ENCODE results near the gene ZNF185.

The ZNF185 gene

DNA sequence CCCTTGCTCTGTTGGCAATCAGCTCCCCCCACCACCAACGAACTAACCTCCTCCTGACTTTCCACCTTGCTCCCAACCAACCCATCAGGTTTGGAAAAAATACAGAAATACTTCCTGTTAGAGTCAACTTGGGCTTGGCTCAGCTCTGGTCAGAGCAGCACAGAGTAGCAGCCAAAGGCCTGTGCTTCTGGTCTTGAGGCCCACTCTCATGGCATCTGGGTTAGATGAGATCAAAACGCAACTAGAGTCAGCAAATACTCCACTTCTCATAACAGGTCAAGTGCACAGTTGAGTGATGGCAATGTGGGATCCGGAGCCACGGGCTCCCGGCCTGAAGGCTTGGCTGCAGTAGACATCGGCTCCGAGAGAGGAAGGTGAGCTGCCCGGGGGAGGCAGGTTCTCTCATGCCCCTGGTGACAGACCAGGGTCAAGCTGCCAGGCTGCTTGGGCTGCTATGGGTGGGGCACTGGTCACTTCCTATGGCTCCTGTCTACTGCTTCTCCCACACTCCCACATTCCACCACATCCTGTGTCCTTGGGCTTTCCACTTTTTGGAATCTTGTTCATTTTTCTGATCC is 34.8 kb downstream of the ZNF185 start:
- ChIA-PET POLR2A (interaction anchor here (2.4 kb wide), 1 partner anchor 9 kb away, joined by 11 read pairs; no protein-coding TSS in a partner anchor), CTCF (interaction anchor here (0.9 to 1.2 kb wide), 2 partner anchors 9 to 18 kb away, joined by 3 read pairs; no protein-coding TSS in a partner anchor)
- TF ChIP-seq ARNT (IDR thresholded peaks at IDR 0.05) = no peak
- TF ChIP-seq BHLHE40 (IDR thresholded peaks at IDR 0.05; ENCODE audit: borderline replicate concordance) = no peak
- no peak for TF ChIP-seq NFRKB (IDR thresholded peaks at IDR 0.05)
- no peak for TF ChIP-seq FOXK2 (IDR thresholded peaks at IDR 0.05)
- TF ChIP-seq TARDBP (IDR thresholded peaks at IDR 0.05) = no peak
- no peak for TF ChIP-seq FOXM1 (IDR thresholded peaks at IDR 0.05; ENCODE audit: borderline replicate concordance)
- no peak for TF ChIP-seq FOXA1 (IDR thresholded peaks at IDR 0.05)
- no peak for TF ChIP-seq ELF4 (IDR thresholded peaks at IDR 0.05)
- TF ChIP-seq CTBP1 (IDR thresholded peaks at IDR 0.05; ENCODE audit: borderline replicate concordance) = no peak
- no peak for TF ChIP-seq L3MBTL2 (conservative IDR thresholded peaks at IDR 0.05)
- no peak for TF ChIP-seq HDGF (IDR thresholded peaks at IDR 0.05; ENCODE audit: borderline replicate concordance)
- DNase-seq (ENCODE audit: extremely low spot score) = no peak

DNA sequence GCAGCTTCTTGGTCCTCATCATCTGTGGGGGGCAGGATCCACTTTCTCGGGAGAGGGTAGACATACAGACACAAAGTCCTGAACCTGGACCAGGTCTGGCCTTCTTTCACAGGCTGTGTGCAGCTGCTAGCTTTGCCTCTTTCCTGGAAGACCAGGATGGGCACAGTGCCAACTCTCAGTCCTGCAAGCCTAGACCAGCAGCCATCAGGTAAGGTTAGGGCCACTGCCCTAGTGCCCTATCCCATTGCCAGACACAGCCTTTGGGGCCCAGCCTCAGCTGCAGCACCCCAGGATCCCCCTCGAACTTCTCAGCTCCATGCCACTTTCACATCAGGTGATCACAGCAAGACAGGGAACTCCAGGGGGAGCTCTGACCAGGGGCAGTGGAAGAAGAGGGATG is 38.4 kb downstream of the ZNF185 start:
- DNase-seq (ENCODE audit: extremely low spot score) = no peak
- ChIA-PET CTCF (interaction anchor here (1.2 kb wide), 1 partner anchor 11 kb away, joined by 4 read pairs; no protein-coding TSS in a partner anchor), POLR2A (interaction anchor here (0.7 kb wide), 1 partner anchor 104 kb away, joined by 3 read pairs; no protein-coding TSS in a partner anchor)
- TF ChIP-seq ZNF384 (IDR thresholded peaks at IDR 0.05) (no peak), NFRKB (IDR thresholded peaks at IDR 0.05) (no peak), BHLHE40 (IDR thresholded peaks at IDR 0.05; ENCODE audit: borderline replicate concordance) (no peak), LEF1 (IDR thresholded peaks at IDR 0.05; ENCODE audit: borderline replicate concordance) (no peak), FOXA1 (IDR thresholded peaks at IDR 0.05) (no peak)

- POLR2A ChIA-PET = no interaction called here
- DNase-seq (ENCODE audit: extremely low spot score) = no peak
- CTCF ChIA-PET = interaction anchor here (1.2 kb wide), 1 partner anchor 11 kb away, joined by 4 read pairs; no protein-coding TSS in a partner anchor
- no peak for TF ChIP-seq ZNF384 (IDR thresholded peaks at IDR 0.05)
- no peak for TF ChIP-seq FOXM1 (IDR thresholded peaks at IDR 0.05; ENCODE audit: borderline replicate concordance)
- TF ChIP-seq LEF1 (IDR thresholded peaks at IDR 0.05; ENCODE audit: borderline replicate concordance) = no peak
- no peak for TF ChIP-seq L3MBTL2 (conservative IDR thresholded peaks at IDR 0.05)
- TF ChIP-seq CTBP1 (IDR thresholded peaks at IDR 0.05; ENCODE audit: borderline replicate concordance) = no peak
- TF ChIP-seq, protein P1, sequence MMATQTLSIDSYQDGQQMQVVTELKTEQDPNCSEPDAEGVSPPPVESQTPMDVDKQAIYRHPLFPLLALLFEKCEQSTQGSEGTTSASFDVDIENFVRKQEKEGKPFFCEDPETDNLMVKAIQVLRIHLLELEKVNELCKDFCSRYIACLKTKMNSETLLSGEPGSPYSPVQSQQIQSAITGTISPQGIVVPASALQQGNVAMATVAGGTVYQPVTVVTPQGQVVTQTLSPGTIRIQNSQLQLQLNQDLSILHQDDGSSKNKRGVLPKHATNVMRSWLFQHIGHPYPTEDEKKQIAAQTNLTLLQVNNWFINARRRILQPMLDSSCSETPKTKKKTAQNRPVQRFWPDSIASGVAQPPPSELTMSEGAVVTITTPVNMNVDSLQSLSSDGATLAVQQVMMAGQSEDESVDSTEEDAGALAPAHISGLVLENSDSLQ (IDR thresholded peaks at IDR 0.05) = no peak
- TF ChIP-seq ELF4 (IDR thresholded peaks at IDR 0.05) = no peak
- no peak for TF ChIP-seq HDGF (IDR thresholded peaks at IDR 0.05; ENCODE audit: borderline replicate concordance)
- TF ChIP-seq SUZ12 (IDR thresholded peaks at IDR 0.05) = no peak
- no peak for TF ChIP-seq FOXA1 (IDR thresholded peaks at IDR 0.05)
- no peak for TF ChIP-seq ARNT (IDR thresholded peaks at IDR 0.05)
- no peak for TF ChIP-seq SP1 (IDR thresholded peaks at IDR 0.05)
- no peak for TF ChIP-seq FOXK2 (IDR thresholded peaks at IDR 0.05)
Measured at GRCh38 chrX:152937236-152937635, 39.4 kb downstream of the ZNF185 start.

- ChIA-PET POLR2A (interaction anchor here (0.7 to 2.3 kb wide), 7 partner anchors 9 to 853 kb away, joined by 3 to 11 read pairs (median 3); partner anchors contain the start of gene SSR4), CTCF (interaction anchor here (0.6 to 1.4 kb wide), 14 partner anchors 10 to 727 kb away, joined by 3 to 7 read pairs (median 3); no protein-coding TSS in a partner anchor)
- no peak for TF ChIP-seq SUZ12 (IDR thresholded peaks at IDR 0.05)
- TF ChIP-seq ARNT (IDR thresholded peaks at IDR 0.05) = no peak
- TF ChIP-seq ELF4 (IDR thresholded peaks at IDR 0.05) = no peak
- TF ChIP-seq NFRKB (IDR thresholded peaks at IDR 0.05) = peak; percentile 23; the same call in 1 of the 2 replicates
- no peak for TF ChIP-seq LEF1 (IDR thresholded peaks at IDR 0.05; ENCODE audit: borderline replicate concordance)
- TF ChIP-seq FOXM1 (IDR thresholded peaks at IDR 0.05; ENCODE audit: borderline replicate concordance) = 0 out of 2 replicates have a peak, but pooled peaks have one; percentile 36
- TF ChIP-seq TARDBP (IDR thresholded peaks at IDR 0.05) = peak; percentile 72; the same call in 1 of the 2 replicates
- TF ChIP-seq HDGF (IDR thresholded peaks at IDR 0.05; ENCODE audit: borderline replicate concordance) = no peak
- TF ChIP-seq L3MBTL2 (conservative IDR thresholded peaks at IDR 0.05) = peak; percentile 68
- peak; percentile 97 for DNase-seq (ENCODE audit: extremely low spot score)
Measured at GRCh38 chrX:152941328-152942076, 43.6 kb downstream of the ZNF185 start.

DNA sequence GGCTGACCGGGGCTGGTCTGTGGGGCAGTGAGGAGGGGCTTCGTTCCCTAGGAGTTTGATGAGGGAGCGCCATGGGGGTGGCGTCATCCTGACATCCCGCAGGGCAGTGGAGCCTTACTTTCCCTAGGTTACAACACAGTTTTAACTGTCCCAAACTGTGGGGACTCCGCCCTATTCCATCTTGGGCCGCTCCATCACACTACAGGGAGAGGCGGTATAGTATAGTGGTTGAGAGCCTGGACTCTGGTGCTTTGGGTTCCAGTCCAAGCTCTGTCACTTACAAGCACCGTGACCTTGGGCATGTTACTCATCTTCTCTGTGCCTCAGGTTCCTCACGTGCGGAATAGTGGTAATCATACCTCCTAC is 44.2 kb downstream of the ZNF185 start:
- no peak for DNase-seq (ENCODE audit: extremely low spot score)
- CTCF ChIA-PET = interaction anchor here (0.6 to 1.4 kb wide), 13 partner anchors 10 to 1003 kb away, joined by 3 to 7 read pairs (median 3); no protein-coding TSS in a partner anchor
- TF ChIP-seq FOXA1 (IDR thresholded peaks at IDR 0.05) (no peak), ELF4 (IDR thresholded peaks at IDR 0.05) (no peak), SP1 (IDR thresholded peaks at IDR 0.05) (no peak), HDGF (IDR thresholded peaks at IDR 0.05; ENCODE audit: borderline replicate concordance) (no peak), FOXM1 (IDR thresholded peaks at IDR 0.05; ENCODE audit: borderline replicate concordance) (no peak), CTBP1 (IDR thresholded peaks at IDR 0.05; ENCODE audit: borderline replicate concordance) (no peak), LEF1 (IDR thresholded peaks at IDR 0.05; ENCODE audit: borderline replicate concordance) (no peak), SUZ12 (IDR thresholded peaks at IDR 0.05) (no peak), ARNT (IDR thresholded peaks at IDR 0.05) (no peak), FOXK2 (IDR thresholded peaks at IDR 0.05) (no peak), ZNF384 (IDR thresholded peaks at IDR 0.05) (no peak), NFRKB (IDR thresholded peaks at IDR 0.05) (no peak), BHLHE40 (IDR thresholded peaks at IDR 0.05; ENCODE audit: borderline replicate concordance) (no peak), TARDBP (IDR thresholded peaks at IDR 0.05) (no peak), L3MBTL2 (conservative IDR thresholded peaks at IDR 0.05) (no peak)
- TF ChIP-seq, protein P1 (IDR thresholded peaks at IDR 0.05) = no peak
- POLR2A ChIA-PET = interaction anchor here (0.7 to 2.3 kb wide), 6 partner anchors 10 to 852 kb away, joined by 3 to 11 read pairs (median 4); partner anchors contain the start of gene SSR4

- CTCF ChIA-PET = no interaction called here
- POLR2A ChIA-PET = no interaction called here
- no peak for DNase-seq (ENCODE audit: extremely low spot score)
Measured at GRCh38 chrX:152943826-152944225, 46.0 kb downstream of the ZNF185 start.

More at GRCh38 chrX:152943826-152944225, 46.0 kb downstream of the ZNF185 start:
- TF ChIP-seq ELF4 (IDR thresholded peaks at IDR 0.05) = no peak
- TF ChIP-seq FOXK2 (IDR thresholded peaks at IDR 0.05) = no peak
- TF ChIP-seq FOXM1 (IDR thresholded peaks at IDR 0.05; ENCODE audit: borderline replicate concordance) = no peak
- TF ChIP-seq LEF1 (IDR thresholded peaks at IDR 0.05; ENCODE audit: borderline replicate concordance) = no peak

Data from HEK293T (cell line).